GM12878 (cell line): Measurements from ENCODE around the gene POLDIP3.

Experiments
- CTCF ChIP-seq, 3 experiments: IDR thresholded peaks in 2 of 3; conservative IDR thresholded peaks in 1 of 3; 2 replicates each; pipeline ENCODE4 v1.5.1; 2011; ENCODE audit warnings: low read depth in 3 of 3, low read length in 3 of 3, mild to moderate bottlenecking in 3 of 3, control low read depth in 2 of 3, moderate library complexity in 2 of 3, inconsistent platforms in 1 of 3, mixed read lengths in 1 of 3; ENCODE audit not compliant: control insufficient read depth in 2 of 3, insufficient read depth in 1 of 3; ENCODE audit errors: extremely low read depth in 1 of 3
- MYB ChIP-seq: fragments of 150-350 bp; IDR thresholded peaks from 2 replicates; pipeline ENCODE4 v1.6.1; 2014; ENCODE audit warnings: mild to moderate bottlenecking, low read depth, low read length, borderline replicate concordance
- NFXL1 ChIP-seq: fragments of 450-650 bp; IDR thresholded peaks from 2 replicates; pipeline ENCODE4 v1.6.1; 2017; ENCODE audit warnings: antibody characterized with exemption, mild to moderate bottlenecking, borderline replicate concordance
- ZBTB33 ChIP-seq: fragments of 450-650 bp; IDR thresholded peaks from 2 replicates; pipeline ENCODE4 v1.6.1; 2017; ENCODE audit warnings: mild to moderate bottlenecking
- ZNF622 ChIP-seq: fragments of 450-650 bp; IDR thresholded peaks from 2 replicates; pipeline ENCODE4 v1.6.1; 2017; ENCODE audit warnings: mild to moderate bottlenecking, inconsistent platforms

- no peak for TF ChIP-seq CTCF (IDR thresholded peaks at IDR 0.05 in 2 of 3, conservative IDR thresholded peaks at IDR 0.05 in 1 of 3; ENCODE audit: control insufficient read depth in 2 of 3, extremely low read depth in 1 of 3, insufficient read depth in 1 of 3, low read depth in 3 of 3, low read length in 3 of 3)
- TF ChIP-seq MYB: no peak
- TF ChIP-seq ZBTB33: no peak
- no peak for TF ChIP-seq ZNF622
- TF ChIP-seq NFXL1: no peak
Measured at GRCh38 chr22:42560381-42560780, 54.3 kb downstream of the POLDIP3 start.
